Erythroblast (primary cell): ENCODE results near the gene GRK4.

Experiments
- GATA1 ChIP-seq: IDR thresholded peaks from 2 replicates; pipeline ENCODE4 v1.6.1; 2011; ENCODE audit warnings: low read depth, mild to moderate bottlenecking, control low read depth, low read length, moderate library complexity
- POLR2A ChIP-seq: IDR thresholded peaks from 2 replicates; pipeline ENCODE4 v1.6.1; 2011; ENCODE audit warnings: mild to moderate bottlenecking, low read length

GRCh38 chr4:3030566-3031356 is 67.4 kb downstream of the GRK4 start:
- TF ChIP-seq POLR2A (no peak), GATA1 (no peak)
